Breast epithelium (tissue), 4 donors: ENCODE data around the gene FSTL1. TPM values are rescaled to one million over a fixed set of nuclear protein-coding genes. Genes with fewer than 3 reads are reported as not detected.

Source experiments
- DNase-seq, 2 donors: peaks; one replicate each; pipeline ENCODE4 v3.0.0-alpha.2; 2019; ENCODE audit warnings: low spot score in 2 of 2
- H3K27ac ChIP-seq, 2 donors: fragments of 200-600 bp; sonication (generic) in 1 of 2; one replicate each; pipeline ENCODE4 v1.5.1; 2016 to 2019; ENCODE audit warnings: mild to moderate bottlenecking in 1 of 2
- H3K27me3 ChIP-seq, 2 donors: fragments of 200-600 bp; sonication (generic) in 1 of 2; one replicate each; pipeline versions ENCODE4 v1.5.1 to v1.6.0; 2017 to 2019; ENCODE audit warnings: control low read depth in 1 of 2, mild to moderate bottlenecking in 1 of 2
- H3K36me3 ChIP-seq: fragments of 200-600 bp; one replicate; pipeline ENCODE4 v1.5.1; 2019
- H3K4me1 ChIP-seq, 2 donors: fragments of 200-600 bp; sonication (generic); one replicate each; pipeline ENCODE4 v1.5.1; 2016 to 2019; ENCODE audit warnings: control low read depth in 1 of 2
- H3K4me3 ChIP-seq, 3 donors: fragments of 200-600 bp; sonication (generic); 1 replicate in 2 of 3; 2 replicates in 1 of 3; pipeline ENCODE4 v1.5.1; 2016 to 2019; ENCODE audit warnings: mild to moderate bottlenecking in 3 of 3, moderate library complexity in 2 of 3
- H3K9me3 ChIP-seq, 2 donors: fragments of 200-600 bp; sonication (generic) in 1 of 2; one replicate each; pipeline ENCODE4 v1.5.1; 2016 to 2019; ENCODE audit warnings: control low read depth in 1 of 2
- CTCF ChIP-seq, 3 donors: fragments of 450-650 bp; IDR thresholded peaks; one replicate each; pipeline ENCODE4 v1.5.1; 2016 to 2017; ENCODE audit warnings: antibody characterized with exemption in 3 of 3, mild to moderate bottlenecking in 3 of 3, moderate library complexity in 3 of 3
- POLR2A ChIP-seq: fragments of 450-650 bp; IDR thresholded peaks from one replicate; pipeline ENCODE4 v1.6.1; 2016; ENCODE audit warnings: antibody characterized with exemption, mild to moderate bottlenecking, moderate library complexity
- POLR2AphosphoS5 ChIP-seq, 3 donors: sonication (generic); formaldehyde crosslinking; IDR thresholded peaks; one replicate each; pipeline ENCODE4 v1.6.1; 2017; ENCODE audit warnings: antibody characterized with exemption in 3 of 3
- intact Hi-C: fragments of 100-400 bp; cut with DNase I; formaldehyde crosslinking; loops from one replicate; pipeline ENCODE4 v1.15.1; 2023; ENCODE audit warnings: low total_unique reads
- total RNA-seq, 3 donors: library from RNA; depleted of rRNA; stranded (reverse); fragments of >200 nt; gene quantifications; one replicate each; pipeline ENCODE4 v1.1.0, GENCODE V29; 2016

The FSTL1 gene
- total RNA-seq, 3 donors from 2014 or later, result 225 to 1,263 (median 355) TPM

GRCh38 chr3:120350401-120350941 is 100.3 kb downstream of the FSTL1 start:
- H3K27ac ChIP-seq, result peak overlapping the region; percentile 59 to 94
- TF ChIP-seq CTCF (IDR thresholded peaks at IDR 0.05) (no peak), POLR2AphosphoS5 (IDR thresholded peaks at IDR 0.05) (no peak), POLR2A (no peak)
- intact Hi-C loops, result no loop called here
- H3K9me3 ChIP-seq, result no peaks in the 10 kb centered on the region
- no peak for DNase-seq
- no peaks in the 10 kb centered on the region for H3K27me3 ChIP-seq
- peak overlapping the region; percentile 78 to 98 (median 85) for H3K4me3 ChIP-seq
- H3K4me1 ChIP-seq, result peaks cover 0 to 4% of the 10 kb centered on the region in 2 donors
- no peaks in the 10 kb centered on the region for H3K36me3 ChIP-seq

GRCh38 chr3:120349855-120350125 is 101.0 kb downstream of the FSTL1 start:
- TF ChIP-seq POLR2AphosphoS5 (IDR thresholded peaks at IDR 0.05), result no peak
- intact Hi-C loops, result no loop called here

GRCh38 chr3:120348991-120349854 is 101.6 kb downstream of the FSTL1 start, which contains the start of gene LRRC58:
Gene LRRC58 (minus strand): TSS chr3:120349354. CDS start chr3:120349243, 111 bp downstream.
- TF ChIP-seq POLR2A (peak; percentile 49), POLR2AphosphoS5 (IDR thresholded peaks at IDR 0.05) (peak; percentile 80 to 95 (median 93)), CTCF (IDR thresholded peaks at IDR 0.05) (peak in 1 of 3 donors; percentile 9)
- Histone ChIP-seq H3K4me1 (peaks cover 0 to 4% of the 10 kb centered on the region in 2 donors), H3K27me3 (no peaks in the 10 kb centered on the region), H3K9me3 (no peaks in the 10 kb centered on the region), H3K4me3 (peak within 1 kb of the TSS; percentile 78 to 98 (median 85)), H3K27ac (peak within 1 kb of the TSS; percentile 94 to 95), H3K36me3 (no peaks in the 10 kb centered on the region)
- DNase-seq, result peak; percentile 79
- intact Hi-C loops, result no loop called here

More at GRCh38 chr3:120349855-120350125, 101.0 kb downstream of the FSTL1 start:
- H3K9me3 ChIP-seq, result no peaks in the 10 kb centered on the region
- H3K27me3 ChIP-seq, result no peaks in the 10 kb centered on the region
- peak overlapping the region; percentile 78 to 98 (median 85) for H3K4me3 ChIP-seq
- DNase-seq, result no peak
- peak overlapping the region; percentile 94 to 95 for H3K27ac ChIP-seq
- peaks cover 0 to 4% of the 10 kb centered on the region in 2 donors for H3K4me1 ChIP-seq
- H3K36me3 ChIP-seq, result no peaks in the 10 kb centered on the region

GRCh38 chr3:120348065-120348990 is 102.5 kb downstream of the FSTL1 start:
- Histone ChIP-seq H3K27ac (peak overlapping the region; percentile 94 to 95), H3K9me3 (no peaks in the 10 kb centered on the region), H3K4me3 (peak overlapping the region; percentile 78 to 98 (median 85)), H3K4me1 (peaks cover 0 to 4% of the 10 kb centered on the region in 2 donors), H3K27me3 (no peaks in the 10 kb centered on the region), H3K36me3 (no peaks in the 10 kb centered on the region)
- DNase-seq, result peak in 1 of 2 donors; percentile 24
- intact Hi-C loops, result no loop called here
- no peak for TF ChIP-seq CTCF (IDR thresholded peaks at IDR 0.05)
- no peak for TF ChIP-seq POLR2A
- TF ChIP-seq POLR2AphosphoS5 (IDR thresholded peaks at IDR 0.05), result no peak

- Histone ChIP-seq H3K27me3 (no peaks in the 10 kb centered on the region), H3K4me1 (peaks cover 0 to 4% of the 10 kb centered on the region in 2 donors), H3K27ac (no peak overlapping the region), H3K9me3 (peaks cover 0 to 2% of the 10 kb centered on the region in 2 donors), H3K4me3 (no peak overlapping the region), H3K36me3 (no peaks in the 10 kb centered on the region)
- intact Hi-C loops, result no loop called here
- no peak for TF ChIP-seq POLR2AphosphoS5 (IDR thresholded peaks at IDR 0.05)
- TF ChIP-seq CTCF (IDR thresholded peaks at IDR 0.05), result no peak
- no peak for TF ChIP-seq POLR2A
- DNase-seq, result no peak
These were observed 106.4 kb downstream of the FSTL1 start for GRCh38 chr3:120344349-120344748.
